Stimulated activated CD4-positive, alpha-beta T cell treated with anti-CD3 and anti-CD28 coated beads, Interleukin-2, amount 100 ng/mL, for 48 hours (primary cell): Measurements from ENCODE around the gene CRIM1.

Source experiments
- DNase-seq, 2 donors: peaks; one replicate each; pipeline ENCODE4 v3.0.0-alpha.2; 2020

The CRIM1 gene

GRCh38 chr2:36587101-36587500 lies 231.5 kb downstream of the CRIM1 start:
- DNase-seq: no peak

GRCh38 chr2:36587556-36587955 lies 232.0 kb downstream of the CRIM1 start:
- DNase-seq: no peak

- DNase-seq: no peak
These were observed 233.7 kb downstream of the CRIM1 start for GRCh38 chr2:36589230-36589630.

- no peak for DNase-seq
These were observed 239.3 kb downstream of the CRIM1 start for GRCh38 chr2:36594849-36595248.

- DNase-seq: no peak
These were observed 240.8 kb downstream of the CRIM1 start for GRCh38 chr2:36596397-36596796.

- no peak for DNase-seq
These were observed 241.5 kb downstream of the CRIM1 start for GRCh38 chr2:36597003-36597531.

GRCh38 chr2:36597532-36598377 lies 242.2 kb downstream of the CRIM1 start, which contains the start of gene FEZ2:
Gene FEZ2, minus strand, starts transcription at chr2:36598168. Its CDS starts 26 bp downstream, at chr2:36598142.
- peak; percentile 59 to 66 for DNase-seq
